T follicular helper cell (primary cell): ENCODE data around the gene IGFLR1.

Source experiments
- DNase-seq: peaks from one replicate; pipeline ENCODE4 v3.0.0-alpha.2; 2020; ENCODE audit warnings: low read depth

Gene IGFLR1

GRCh38 chr19:35739275-35740107, 2.8 kb downstream of the IGFLR1 start:
- no peak for DNase-seq

- no peak for DNase-seq
These were observed 3.4 kb downstream of the IGFLR1 start for GRCh38 chr19:35738887-35739229.

GRCh38 chr19:35738021-35738886, 4.0 kb downstream of the IGFLR1 start:
- DNase-seq: no peak

GRCh38 chr19:35736913-35737886, 5.1 kb downstream of the IGFLR1 start:
- DNase-seq: no peak

- no peak for DNase-seq
These were observed 7.4 kb downstream of the IGFLR1 start for GRCh38 chr19:35734889-35735288.

- no peak for DNase-seq
These were observed 8.0 kb downstream of the IGFLR1 start for GRCh38 chr19:35734273-35734672.

- DNase-seq: no peak
These were observed 8.8 kb downstream of the IGFLR1 start for GRCh38 chr19:35733180-35734125.

GRCh38 chr19:35732540-35733179, 9.6 kb downstream of the IGFLR1 start:
- DNase-seq: no peak

- no peak for DNase-seq
These were observed 10.4 kb downstream of the IGFLR1 start for GRCh38 chr19:35731779-35732405.

GRCh38 chr19:35731353-35731752, 10.9 kb downstream of the IGFLR1 start:
- no peak for DNase-seq

- DNase-seq: no peak
These were observed 11.9 kb downstream of the IGFLR1 start for GRCh38 chr19:35730326-35730725.

GRCh38 chr19:35729763-35730162, 12.5 kb downstream of the IGFLR1 start:
- DNase-seq: no peak

GRCh38 chr19:35729021-35729420, 13.2 kb downstream of the IGFLR1 start:
- no peak for DNase-seq

GRCh38 chr19:35727956-35728706, 14.1 kb downstream of the IGFLR1 start:
- DNase-seq: no peak

- no peak for DNase-seq
These were observed 14.9 kb downstream of the IGFLR1 start for GRCh38 chr19:35727053-35727955.

GRCh38 chr19:35725216-35725861, 16.9 kb downstream of the IGFLR1 start:
- DNase-seq: no peak

GRCh38 chr19:35724560-35724959, 17.7 kb downstream of the IGFLR1 start:
- DNase-seq: no peak
